Loucy (cell line): ENCODE results near the gene SERPINI2.

Experiments
- CTCF ChIP-seq: fragments of 200-600 bp; sonication (generic); conservative IDR thresholded peaks from 2 replicates; pipeline ENCODE4 v1.5.1; 2014; ENCODE audit warnings: mild to moderate bottlenecking, antibody characterized with exemption, low read length
- EZH2phosphoT487 ChIP-seq: fragments of 200-600 bp; IDR thresholded peaks from 2 replicates; pipeline ENCODE4 v1.6.1; 2018; ENCODE audit warnings: antibody characterized with exemption, mild to moderate bottlenecking, moderate library complexity, borderline replicate concordance

GRCh38 chr3:167501941-167502340 is 28.1 kb upstream of the SERPINI2 start:
- TF ChIP-seq CTCF (no peak), EZH2phosphoT487 (no peak)
